Ovary (tissue), 9 donors: ENCODE measurements around the gene IMMP2L. TPM values are rescaled to one million over a fixed set of nuclear protein-coding genes. Genes with fewer than 3 reads are reported as not detected.

ENCODE experiments used
- DNase-seq, 5 donors: peaks; one replicate each; pipeline ENCODE4 v3.0.0-alpha.2; 2019 to 2020
- H3K27ac ChIP-seq, 2 donors: fragments of 200-600 bp; one replicate each; pipeline versions ENCODE4 v1.5.1 to v1.8.0; 2019 to 2022
- H3K27me3 ChIP-seq: fragments of 200-600 bp; one replicate; pipeline ENCODE4 v1.8.0; 2022
- H3K36me3 ChIP-seq: fragments of 200-600 bp; sonication (generic); one replicate; pipeline ENCODE4 v1.5.1; 2019
- H3K4me1 ChIP-seq: one replicate; pipeline ENCODE4 v1.8.1; 2013; ENCODE audit warnings: mild to moderate bottlenecking, moderate library complexity; ENCODE audit not compliant: insufficient read depth
- H3K4me3 ChIP-seq: fragments of 200-600 bp; sonication (generic); one replicate; pipeline ENCODE4 v1.5.1; 2017
- H3K9me3 ChIP-seq, 2 donors: fragments of 200-600 bp in 1 of 2; sonication (generic) in 1 of 2; one replicate each; pipeline versions ENCODE4 v1.5.1 to v1.8.1; 2013 to 2019; ENCODE audit warnings: mild to moderate bottlenecking in 1 of 2, moderate library complexity in 1 of 2
- EP300 ChIP-seq: sonication (generic); formaldehyde crosslinking; IDR thresholded peaks from one replicate; pipeline ENCODE4 v1.6.1; 2017; ENCODE audit warnings: antibody characterized with exemption
- POLR2A ChIP-seq: fragments of 450-650 bp; IDR thresholded peaks from one replicate; pipeline ENCODE4 v1.6.1; 2017; ENCODE audit warnings: antibody characterized with exemption, mild to moderate bottlenecking, moderate library complexity
- WGBS, 3 donors: extraction: QIAGEN DNeasy Blood & Tissue Kit in 1 of 3; methylation state at CpG; one replicate each; pipeline versions ENCODE4 v1.1.5 to v1.1.7; 2013 to 2017; 5-methylcytosine and 5-hydroxymethylcytosine counted together
- intact Hi-C, 4 donors: fragments of 100-400 bp; cut with DNase I; formaldehyde crosslinking; loops; one replicate each; pipeline versions ENCODE4 v1.11.0 to v1.15.1; 2022 to 2023
- polyA plus RNA-seq, 2 donors: library from polyadenylated mRNA; stranded (reverse); fragments of 200-250 nt in 1 of 2; fragments of 350-450 nt in 1 of 2; fragmentation: Illumina TruSeq in 1 of 2; extraction: RNeasy Lipid Tissue Mini Kit (QIAGEN cat#74804) in 1 of 2; gene quantifications; one replicate each; pipeline ENCODE4 v1.2.3, GENCODE V29; 2013 to 2014
- total RNA-seq, 7 donors: library from RNA; depleted of rRNA in 2 of 7; stranded (reverse); fragments of >200 nt in 2 of 7; fragmentation: NEBNext Ultra II Directional in 3 of 7; extraction: Animal tissue kit (Norgen Biotek cat#: 25700) in 3 of 7; gene quantifications; one replicate each; pipeline versions ENCODE4 v1.1.0 to v1.2.4, GENCODE V29; 2016 to 2023
- TF ChIP-seq, protein P1 (sequence below), 3 donors: fragments of 450-650 bp in 2 of 3; fragments of 200-600 bp in 1 of 3; IDR thresholded peaks; one replicate each; pipeline versions ENCODE4 v1.5.1 to v1.8.0; 2016 to 2022; ENCODE audit warnings: antibody characterized with exemption in 3 of 3, mild to moderate bottlenecking in 1 of 3
- donor health status: DM: no; HTN: no; CAD: no; lungs with moderate emphysema.
- donor health status: DM: no; HTN: no; CAD: no.
- donor health status: Bipolar disorder and iron deficiency.
- donor health status: DM: yes; HTN: yes; CAD: no.
- donor health status: DM: no; HTN: no; CAD: no.
- donor health status: DM: yes; HTN: yes; CAD: no.

IMMP2L gene
- total and polyA plus RNA-seq, 9 donors, result 19.5 to 36.9 (median 29.9) TPM

- TF ChIP-seq POLR2A (no peak), EP300 (no peak)
- TF ChIP-seq, protein P1, sequence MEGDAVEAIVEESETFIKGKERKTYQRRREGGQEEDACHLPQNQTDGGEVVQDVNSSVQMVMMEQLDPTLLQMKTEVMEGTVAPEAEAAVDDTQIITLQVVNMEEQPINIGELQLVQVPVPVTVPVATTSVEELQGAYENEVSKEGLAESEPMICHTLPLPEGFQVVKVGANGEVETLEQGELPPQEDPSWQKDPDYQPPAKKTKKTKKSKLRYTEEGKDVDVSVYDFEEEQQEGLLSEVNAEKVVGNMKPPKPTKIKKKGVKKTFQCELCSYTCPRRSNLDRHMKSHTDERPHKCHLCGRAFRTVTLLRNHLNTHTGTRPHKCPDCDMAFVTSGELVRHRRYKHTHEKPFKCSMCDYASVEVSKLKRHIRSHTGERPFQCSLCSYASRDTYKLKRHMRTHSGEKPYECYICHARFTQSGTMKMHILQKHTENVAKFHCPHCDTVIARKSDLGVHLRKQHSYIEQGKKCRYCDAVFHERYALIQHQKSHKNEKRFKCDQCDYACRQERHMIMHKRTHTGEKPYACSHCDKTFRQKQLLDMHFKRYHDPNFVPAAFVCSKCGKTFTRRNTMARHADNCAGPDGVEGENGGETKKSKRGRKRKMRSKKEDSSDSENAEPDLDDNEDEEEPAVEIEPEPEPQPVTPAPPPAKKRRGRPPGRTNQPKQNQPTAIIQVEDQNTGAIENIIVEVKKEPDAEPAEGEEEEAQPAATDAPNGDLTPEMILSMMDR (IDR thresholded peaks at IDR 0.05), result no peak
- H3K27ac ChIP-seq, result no peak overlapping the region
- H3K27me3 ChIP-seq, result no peaks in the 10 kb centered on the region
- peaks cover 3% of the 10 kb centered on the region for H3K4me1 ChIP-seq
- no peak for DNase-seq
- H3K36me3 ChIP-seq, result no peaks in the 10 kb centered on the region
- H3K9me3 ChIP-seq, result no peaks in the 10 kb centered on the region
- no peak overlapping the region for H3K4me3 ChIP-seq
- intact Hi-C loops, result no loop called here
- WGBS, 3 donors, result 96 to 99% (median 97%) methylated on average over 3 of the region's 3 CpGs
Observed at GRCh38 chr7:111383133-111383532, 179.2 kb downstream of the IMMP2L start.

GRCh38 chr7:111381590-111381989 lies 180.7 kb downstream of the IMMP2L start:
- DNase-seq, result no peak
- Histone ChIP-seq H3K9me3 (no peaks in the 10 kb centered on the region), H3K4me3 (no peak overlapping the region), H3K27me3 (no peaks in the 10 kb centered on the region), H3K4me1 (no peaks in the 10 kb centered on the region), H3K36me3 (no peaks in the 10 kb centered on the region), H3K27ac (no peak overlapping the region)
- intact Hi-C loops, result no loop called here
- TF ChIP-seq EP300, result no peak
- TF ChIP-seq POLR2A, result no peak
- TF ChIP-seq, protein P1 (IDR thresholded peaks at IDR 0.05), result no peak
- 97 to 98% (median 97%) methylated on average over 2 of the region's 2 CpGs for WGBS, 3 donors

- no peak for DNase-seq
- 83 to 91% (median 83%) methylated on average over 4 of the region's 4 CpGs for WGBS, 3 donors
- TF ChIP-seq, protein P1 (IDR thresholded peaks at IDR 0.05), result no peak
- TF ChIP-seq POLR2A (no peak), EP300 (no peak)
- Histone ChIP-seq H3K4me1 (no peaks in the 10 kb centered on the region), H3K36me3 (no peaks in the 10 kb centered on the region), H3K9me3 (no peaks in the 10 kb centered on the region), H3K27me3 (no peaks in the 10 kb centered on the region), H3K4me3 (no peak overlapping the region), H3K27ac (no peak overlapping the region)
- intact Hi-C loops, result no loop called here
Observed at GRCh38 chr7:111380945-111381344, 181.3 kb downstream of the IMMP2L start.

- intact Hi-C loops, result no loop called here
- no peak for DNase-seq
- Histone ChIP-seq H3K9me3 (no peaks in the 10 kb centered on the region), H3K27me3 (no peaks in the 10 kb centered on the region), H3K4me3 (no peak overlapping the region), H3K27ac (no peak overlapping the region), H3K36me3 (no peaks in the 10 kb centered on the region), H3K4me1 (no peaks in the 10 kb centered on the region)
- TF ChIP-seq EP300 (no peak), POLR2A (no peak)
- TF ChIP-seq, protein P1 (IDR thresholded peaks at IDR 0.05), result no peak
Observed at GRCh38 chr7:111374027-111374426, 188.3 kb downstream of the IMMP2L start.

GRCh38 chr7:111371437-111371836 lies 190.9 kb downstream of the IMMP2L start:
- H3K36me3 ChIP-seq, result no peaks in the 10 kb centered on the region
- H3K4me3 ChIP-seq, result no peak overlapping the region
- intact Hi-C loops, result no loop called here

More at GRCh38 chr7:111371437-111371836, 190.9 kb downstream of the IMMP2L start:
- no peak for DNase-seq
- no peak for TF ChIP-seq POLR2A
- TF ChIP-seq EP300, result no peak
- TF ChIP-seq, protein P1 (IDR thresholded peaks at IDR 0.05), result no peak
- Histone ChIP-seq H3K27ac (no peak overlapping the region), H3K27me3 (no peaks in the 10 kb centered on the region), H3K4me1 (no peaks in the 10 kb centered on the region), H3K9me3 (no peaks in the 10 kb centered on the region)
- WGBS, 3 donors, result 89 to 99% (median 95%) methylated on average over 1 of the region's 1 CpG
